Measurements from ENCODE around the gene CTNNA2.
"Not testable (repeated sequence)": the region's sequence is repeated elsewhere in the genome, so short reads cannot be mapped to it uniquely, and the experiment has no call there.

The CTNNA2 gene

GRCh38 chr2:80001701-80002101, 488.9 kb downstream of the CTNNA2 start:
- DNase-seq: no peak

GRCh38 chr2:80002112-80002511, 489.3 kb downstream of the CTNNA2 start:
- no peak for DNase-seq

- no peak for DNase-seq
Observed at GRCh38 chr2:80002568-80003157, 489.8 kb downstream of the CTNNA2 start.

GRCh38 chr2:80007777-80008503, 495.1 kb downstream of the CTNNA2 start:
- no peak for DNase-seq

- no peak for DNase-seq
Observed at GRCh38 chr2:80008596-80008995, 495.7 kb downstream of the CTNNA2 start.

- no peak for DNase-seq
Observed at GRCh38 chr2:80009211-80009610, 496.4 kb downstream of the CTNNA2 start.

- DNase-seq: no peak
Observed at GRCh38 chr2:80012061-80012460, 499.2 kb downstream of the CTNNA2 start.

GRCh38 chr2:80014637-80015036, 501.8 kb downstream of the CTNNA2 start:
- DNase-seq: no peak

GRCh38 chr2:80016171-80016570, 503.3 kb downstream of the CTNNA2 start:
- DNase-seq: no peak

GRCh38 chr2:80019571-80020460, 507.0 kb downstream of the CTNNA2 start:
- DNase-seq: peak; percentile 59

- no peak for DNase-seq
Observed at GRCh38 chr2:80022018-80022417, 509.2 kb downstream of the CTNNA2 start.

- no peak for DNase-seq
Observed at GRCh38 chr2:80026040-80026729, 513.3 kb downstream of the CTNNA2 start.

GRCh38 chr2:80028051-80028450, 515.2 kb downstream of the CTNNA2 start:
- DNase-seq: no peak

- no peak for DNase-seq
Observed at GRCh38 chr2:80028584-80028983, 515.7 kb downstream of the CTNNA2 start.

GRCh38 chr2:80030135-80030534, 517.3 kb downstream of the CTNNA2 start:
- DNase-seq: no peak

GRCh38 chr2:80032684-80033083, 519.8 kb downstream of the CTNNA2 start:
- not testable (repeated sequence) for DNase-seq

GRCh38 chr2:80035749-80036285, 523.0 kb downstream of the CTNNA2 start:
- no peak for DNase-seq

GRCh38 chr2:80037310-80037709, 524.5 kb downstream of the CTNNA2 start:
- DNase-seq: no peak

- DNase-seq: no peak
Observed at GRCh38 chr2:80040226-80040625, 527.4 kb downstream of the CTNNA2 start.

GRCh38 chr2:80042635-80043034, 529.8 kb downstream of the CTNNA2 start:
- DNase-seq: no peak

- DNase-seq: no peak
Observed at GRCh38 chr2:80048296-80048695, 535.4 kb downstream of the CTNNA2 start.

GRCh38 chr2:80050246-80050645, 537.4 kb downstream of the CTNNA2 start:
- DNase-seq: no peak

Measured in NCI-H1105 treated with DMSO at 0.1 percent for 48 hours (cell line).